ENCODE data around the gene EPB41L2. TPM values are rescaled to one million over a fixed set of nuclear protein-coding genes. Genes with fewer than 3 reads are reported as not detected.

EPB41L2 gene
- total RNA-seq, 4 donors from 2014 or later = 11.6 to 24.0 (median 14.6) TPM

DNA sequence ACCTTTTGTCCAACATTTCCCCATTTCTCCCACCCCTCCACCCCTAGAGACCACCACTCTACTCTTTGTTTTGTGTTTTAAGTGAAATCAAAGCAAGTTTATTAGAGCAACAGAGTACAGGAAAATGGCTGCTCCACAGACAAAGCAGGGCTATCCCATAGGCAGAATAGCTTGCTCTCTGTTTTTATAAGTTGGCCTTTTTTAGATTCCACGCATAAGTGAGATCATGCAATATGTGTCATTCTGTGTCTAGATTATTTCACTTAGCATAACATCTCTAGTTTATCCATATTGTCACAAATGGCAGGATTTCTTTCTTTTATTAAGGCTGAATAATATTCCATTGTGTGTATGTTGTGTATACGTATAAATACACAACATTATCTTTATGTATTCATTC lies 266.0 kb downstream of the EPB41L2 start:
- ATAC-seq (no peak), DNase-seq (no peak)
- intact Hi-C loops (cut with DNase I; ENCODE audit: low total_unique reads) (no loop called here), in situ Hi-C loops (cut with MboI; ENCODE audit: low sequenced_read_pairs in 4 of 4) (no loop called here)
- Histone ChIP-seq H3K9me3 (no peaks in the 10 kb centered on the region), H3K36me3 (no peaks in the 10 kb centered on the region), H3K4me3 (no peak overlapping the region), H3K27me3 (no peaks in the 10 kb centered on the region), H3K27ac (no peak overlapping the region), H3K4me1 (peaks cover 0 to 4% of the 10 kb centered on the region in 2 donors)
- TF ChIP-seq, protein P1, sequence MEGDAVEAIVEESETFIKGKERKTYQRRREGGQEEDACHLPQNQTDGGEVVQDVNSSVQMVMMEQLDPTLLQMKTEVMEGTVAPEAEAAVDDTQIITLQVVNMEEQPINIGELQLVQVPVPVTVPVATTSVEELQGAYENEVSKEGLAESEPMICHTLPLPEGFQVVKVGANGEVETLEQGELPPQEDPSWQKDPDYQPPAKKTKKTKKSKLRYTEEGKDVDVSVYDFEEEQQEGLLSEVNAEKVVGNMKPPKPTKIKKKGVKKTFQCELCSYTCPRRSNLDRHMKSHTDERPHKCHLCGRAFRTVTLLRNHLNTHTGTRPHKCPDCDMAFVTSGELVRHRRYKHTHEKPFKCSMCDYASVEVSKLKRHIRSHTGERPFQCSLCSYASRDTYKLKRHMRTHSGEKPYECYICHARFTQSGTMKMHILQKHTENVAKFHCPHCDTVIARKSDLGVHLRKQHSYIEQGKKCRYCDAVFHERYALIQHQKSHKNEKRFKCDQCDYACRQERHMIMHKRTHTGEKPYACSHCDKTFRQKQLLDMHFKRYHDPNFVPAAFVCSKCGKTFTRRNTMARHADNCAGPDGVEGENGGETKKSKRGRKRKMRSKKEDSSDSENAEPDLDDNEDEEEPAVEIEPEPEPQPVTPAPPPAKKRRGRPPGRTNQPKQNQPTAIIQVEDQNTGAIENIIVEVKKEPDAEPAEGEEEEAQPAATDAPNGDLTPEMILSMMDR (IDR thresholded peaks at IDR 0.05 in 4 of 5, conservative IDR thresholded peaks at IDR 0.05 in 1 of 5) = no peak
- no peak for TF ChIP-seq POLR2A (IDR thresholded peaks at IDR 0.05)

- in situ Hi-C loops (cut with MboI; ENCODE audit: low sequenced_read_pairs in 4 of 4) = no loop called here
- no peaks in the 10 kb centered on the region for H3K9me3 ChIP-seq
- no peak overlapping the region for H3K4me3 ChIP-seq
- ATAC-seq = no peak
- H3K36me3 ChIP-seq = no peaks in the 10 kb centered on the region
- TF ChIP-seq, protein P1 (IDR thresholded peaks at IDR 0.05 in 4 of 5, conservative IDR thresholded peaks at IDR 0.05 in 1 of 5) = no peak
- TF ChIP-seq POLR2A (IDR thresholded peaks at IDR 0.05) = no peak
- intact Hi-C loops (cut with DNase I; ENCODE audit: low total_unique reads) = no loop called here
- DNase-seq = no peak
- H3K27me3 ChIP-seq = no peaks in the 10 kb centered on the region
- H3K4me1 ChIP-seq = peaks cover 0 to 4% of the 10 kb centered on the region in 2 donors
- no peak overlapping the region for H3K27ac ChIP-seq
Observed at GRCh38 chr6:130796313-130796905, 266.6 kb downstream of the EPB41L2 start.

DNA sequence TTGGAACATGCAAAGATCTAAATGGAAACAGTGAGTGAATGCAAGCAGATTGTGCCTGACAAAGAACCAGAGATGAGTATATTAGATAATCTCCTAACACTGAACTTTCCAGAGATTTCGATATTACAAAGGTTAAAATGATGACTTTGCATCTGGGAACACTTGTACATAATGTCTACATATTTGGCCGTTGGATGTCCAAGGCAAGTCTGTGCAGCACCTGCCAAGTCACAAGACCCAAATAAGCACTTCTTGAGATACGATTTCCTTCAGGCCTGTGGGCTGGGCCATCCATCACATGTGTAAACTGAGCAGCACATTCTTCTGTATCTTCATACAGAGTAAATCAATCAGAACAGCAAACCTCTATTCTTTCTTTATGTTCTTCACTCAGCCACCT lies 268.3 kb downstream of the EPB41L2 start:
- Histone ChIP-seq H3K36me3 (no peaks in the 10 kb centered on the region), H3K27ac (no peak overlapping the region), H3K4me1 (peaks cover 0 to 4% of the 10 kb centered on the region in 2 donors), H3K27me3 (no peaks in the 10 kb centered on the region), H3K9me3 (no peaks in the 10 kb centered on the region), H3K4me3 (no peak overlapping the region)
- intact Hi-C loops (cut with DNase I; ENCODE audit: low total_unique reads) = no loop called here
- TF ChIP-seq, protein P1 (IDR thresholded peaks at IDR 0.05 in 4 of 5, conservative IDR thresholded peaks at IDR 0.05 in 1 of 5) = no peak
- TF ChIP-seq POLR2A (IDR thresholded peaks at IDR 0.05) = no peak
- DNase-seq (no peak), ATAC-seq (no peak)
- in situ Hi-C loops (cut with MboI; ENCODE audit: low sequenced_read_pairs in 4 of 4) = no loop called here

DNA sequence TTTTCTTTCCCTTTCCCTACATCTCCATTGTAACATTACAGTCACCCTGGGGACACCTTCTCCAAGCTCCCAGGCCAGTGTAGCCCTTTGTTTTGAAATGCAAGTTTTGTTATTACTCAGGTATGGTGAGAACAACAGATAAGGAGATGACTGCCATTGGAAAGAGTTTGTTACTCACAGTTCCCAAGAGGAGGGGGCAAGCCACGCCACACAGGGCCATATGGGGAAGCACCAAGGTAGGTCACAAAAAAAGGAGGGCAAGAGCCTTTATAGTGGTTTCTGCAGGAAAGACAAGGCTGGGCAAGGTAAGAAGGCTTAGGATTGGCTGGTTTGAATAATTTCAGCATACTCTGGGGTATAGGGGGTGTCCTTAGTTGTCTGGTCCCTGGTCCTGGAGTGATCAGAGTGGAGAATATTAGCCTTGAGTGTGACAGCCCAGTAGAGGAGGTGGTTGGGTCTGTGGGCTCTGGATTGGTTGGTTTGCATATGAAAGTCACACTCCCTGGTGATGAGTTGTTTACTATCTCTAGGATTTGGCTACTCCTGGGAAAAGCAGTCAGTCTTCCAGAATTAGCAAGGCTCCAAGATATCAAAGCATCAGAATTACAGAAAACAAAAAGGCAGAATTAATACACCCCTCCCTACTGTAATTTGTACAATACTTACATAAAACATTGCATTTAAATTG lies 268.9 kb downstream of the EPB41L2 start:
- no peak overlapping the region for H3K4me3 ChIP-seq
- TF ChIP-seq POLR2A (IDR thresholded peaks at IDR 0.05) = no peak
- TF ChIP-seq, protein P1 (IDR thresholded peaks at IDR 0.05 in 4 of 5, conservative IDR thresholded peaks at IDR 0.05 in 1 of 5) = no peak
- H3K27me3 ChIP-seq = no peaks in the 10 kb centered on the region
- H3K4me1 ChIP-seq = peaks cover 0 to 4% of the 10 kb centered on the region in 2 donors
- no peak overlapping the region for H3K27ac ChIP-seq
- in situ Hi-C loops (cut with MboI; ENCODE audit: low sequenced_read_pairs in 4 of 4) = no loop called here
- no peak for ATAC-seq
- intact Hi-C loops (cut with DNase I; ENCODE audit: low total_unique reads) = no loop called here
- H3K9me3 ChIP-seq = no peaks in the 10 kb centered on the region
- H3K36me3 ChIP-seq = no peaks in the 10 kb centered on the region
- DNase-seq = no peak

Other genes starting within 250 kb of the EPB41L2 start
- not detected for gene SMLR1, start 235.8 kb downstream of the EPB41L2 start, total RNA-seq
- gene AKAP7, start 72.2 kb upstream of the EPB41L2 start, total RNA-seq = 10 to 100 TPM in 1 of 4 donors, 1 to 10 TPM in 3; 5.2 to 14.6 (median 7.5) TPM